Cardiac fibroblast (primary cell): ENCODE data around the gene TNKS1BP1.

Source experiments
- DNase-seq, 2 donors: peaks; one replicate each; pipeline versions ENCODE4 v3.0.0 to v3.0.0-alpha.2; 2010; ENCODE audit warnings: low read depth in 2 of 2
- H3K4me3 ChIP-seq, 2 donors: replicated peaks in 1 of 2; 1 replicate in 1 of 2; 2 replicates in 1 of 2; pipeline ENCODE4 v1.5.1; 2011; ENCODE audit warnings: low read depth in 2 of 2, low read length in 2 of 2, mild to moderate bottlenecking in 2 of 2, moderate library complexity in 1 of 2
- TF ChIP-seq, protein P1 (sequence below): IDR thresholded peaks from one replicate; pipeline ENCODE4 v1.5.1; 2011; ENCODE audit warnings: low read depth, mild to moderate bottlenecking, low read length, inconsistent platforms

The TNKS1BP1 gene

GRCh38 chr11:57358991-57359390, 34.2 kb upstream of the TNKS1BP1 start:
- no peak for DNase-seq
- TF ChIP-seq, protein P1, sequence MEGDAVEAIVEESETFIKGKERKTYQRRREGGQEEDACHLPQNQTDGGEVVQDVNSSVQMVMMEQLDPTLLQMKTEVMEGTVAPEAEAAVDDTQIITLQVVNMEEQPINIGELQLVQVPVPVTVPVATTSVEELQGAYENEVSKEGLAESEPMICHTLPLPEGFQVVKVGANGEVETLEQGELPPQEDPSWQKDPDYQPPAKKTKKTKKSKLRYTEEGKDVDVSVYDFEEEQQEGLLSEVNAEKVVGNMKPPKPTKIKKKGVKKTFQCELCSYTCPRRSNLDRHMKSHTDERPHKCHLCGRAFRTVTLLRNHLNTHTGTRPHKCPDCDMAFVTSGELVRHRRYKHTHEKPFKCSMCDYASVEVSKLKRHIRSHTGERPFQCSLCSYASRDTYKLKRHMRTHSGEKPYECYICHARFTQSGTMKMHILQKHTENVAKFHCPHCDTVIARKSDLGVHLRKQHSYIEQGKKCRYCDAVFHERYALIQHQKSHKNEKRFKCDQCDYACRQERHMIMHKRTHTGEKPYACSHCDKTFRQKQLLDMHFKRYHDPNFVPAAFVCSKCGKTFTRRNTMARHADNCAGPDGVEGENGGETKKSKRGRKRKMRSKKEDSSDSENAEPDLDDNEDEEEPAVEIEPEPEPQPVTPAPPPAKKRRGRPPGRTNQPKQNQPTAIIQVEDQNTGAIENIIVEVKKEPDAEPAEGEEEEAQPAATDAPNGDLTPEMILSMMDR = no peak

DNA sequence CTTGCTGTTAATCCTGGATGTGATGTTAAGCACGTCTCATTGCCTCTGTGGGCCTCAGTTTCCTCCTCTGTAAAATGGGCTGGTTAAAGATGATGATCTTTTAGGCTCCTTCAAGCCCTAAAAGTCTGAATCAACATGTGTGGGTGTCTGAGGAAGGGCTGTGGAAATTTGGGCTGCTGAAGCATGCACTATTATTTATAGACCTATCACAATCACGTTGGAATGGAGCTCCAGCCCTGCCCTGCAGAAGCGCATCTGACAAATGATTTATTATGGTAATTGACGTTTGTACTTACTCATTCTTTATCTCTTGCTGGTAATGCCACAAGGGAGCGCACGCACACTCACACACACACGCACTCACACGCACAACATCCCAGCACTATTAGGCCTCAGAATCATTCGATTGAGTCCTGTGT, 33.8 kb upstream of the TNKS1BP1 start:
- TF ChIP-seq, protein P1 = no peak
- peak; percentile 5 to 14 for DNase-seq
- H3K4me3 ChIP-seq = no peak overlapping the region

More at GRCh38 chr11:57358991-57359390, 34.2 kb upstream of the TNKS1BP1 start:
- no peak overlapping the region for H3K4me3 ChIP-seq

DNA sequence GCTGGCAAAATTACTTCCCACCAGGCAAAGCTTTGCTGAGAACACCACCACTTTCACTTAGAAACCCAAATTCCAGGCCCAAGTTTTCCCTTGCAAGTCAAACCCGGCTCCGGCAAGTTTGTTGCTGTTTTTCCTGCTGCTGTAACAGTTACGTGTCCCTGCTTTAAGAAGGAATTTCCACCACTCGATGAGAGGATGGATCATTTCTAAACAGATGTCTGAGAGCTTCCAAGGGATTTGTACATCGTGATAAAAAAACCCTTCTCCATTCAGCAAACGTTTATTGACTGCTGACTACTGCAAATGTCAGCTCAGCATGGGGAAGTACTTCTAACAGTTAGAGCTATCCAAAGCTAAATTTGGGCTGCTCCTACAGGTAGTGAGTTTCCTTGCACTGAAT, 33.1 kb upstream of the TNKS1BP1 start:
- no peak overlapping the region for H3K4me3 ChIP-seq
- TF ChIP-seq, protein P1 = no peak
- peak; percentile 10 to 23 for DNase-seq

GRCh38 chr11:57357310-57357709, 32.6 kb upstream of the TNKS1BP1 start:
- H3K4me3 ChIP-seq = no peak overlapping the region
- no peak for DNase-seq
- TF ChIP-seq, protein P1 = no peak

DNA sequence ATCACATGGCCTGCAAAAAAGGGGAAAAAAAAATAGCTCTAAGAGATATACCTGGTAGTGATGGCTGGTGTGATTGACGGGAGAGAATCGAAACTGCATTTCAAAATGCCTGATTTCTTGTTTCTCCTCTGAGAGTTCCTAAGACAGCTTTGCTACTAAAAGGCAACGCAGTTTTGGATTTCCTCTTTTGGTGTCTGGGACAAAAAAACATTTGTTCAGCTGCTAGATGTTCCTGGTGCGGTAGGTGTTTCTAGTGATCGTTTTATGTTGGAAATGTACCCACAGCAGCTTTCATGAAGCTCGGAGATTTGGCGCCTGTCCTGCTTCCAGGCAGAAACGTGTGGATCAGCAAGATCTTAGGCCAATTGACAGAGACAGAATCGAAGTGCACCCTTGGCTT, 31.5 kb upstream of the TNKS1BP1 start:
- TF ChIP-seq, protein P1 = no peak
- no peak for DNase-seq
- H3K4me3 ChIP-seq = no peak overlapping the region

GRCh38 chr11:57354699-57355098, 29.9 kb upstream of the TNKS1BP1 start:
- TF ChIP-seq, protein P1 = no peak
- no peak for DNase-seq
- no peak overlapping the region for H3K4me3 ChIP-seq

DNA sequence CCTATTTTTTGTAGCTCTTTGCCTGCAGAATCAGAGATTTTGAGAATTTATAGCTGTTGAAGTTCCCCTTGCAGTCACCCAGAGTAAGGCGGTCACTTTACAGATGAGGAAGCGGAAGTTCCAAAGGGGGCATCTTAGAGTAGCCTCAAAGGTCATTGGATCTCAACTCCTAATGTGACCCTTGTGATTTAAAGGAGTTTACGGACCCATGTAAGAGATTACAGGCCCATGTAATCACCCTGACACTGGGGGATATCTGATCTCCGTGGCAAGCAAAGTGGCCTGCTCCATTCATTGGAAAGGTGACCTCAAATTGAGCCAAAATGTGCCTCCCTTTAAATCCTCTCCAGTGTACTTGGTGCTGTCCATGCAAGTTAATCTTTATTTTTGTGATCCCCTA, 29.1 kb upstream of the TNKS1BP1 start:
- no peak for DNase-seq
- no peak overlapping the region for H3K4me3 ChIP-seq
- TF ChIP-seq, protein P1 = no peak
